ENCODE results near the gene SORCS1.

Gene SORCS1

GRCh38 chr10:106873770-106874603 lies 290.5 kb downstream of the SORCS1 start:
- DNase-seq (ENCODE audit: insufficient read length, low spot score), result no peak
- no peak for TF ChIP-seq POLR2A (IDR thresholded peaks at IDR 0.05; ENCODE audit: low read depth, low read length)
- no peak for FAIRE-seq

GRCh38 chr10:106872176-106872575 lies 292.3 kb downstream of the SORCS1 start:
- no peak for TF ChIP-seq POLR2A (IDR thresholded peaks at IDR 0.05; ENCODE audit: low read depth, low read length)
- FAIRE-seq, result no peak
- no peak for DNase-seq (ENCODE audit: insufficient read length, low spot score)

- no peak for FAIRE-seq
- DNase-seq (ENCODE audit: insufficient read length, low spot score), result no peak
These were observed 298.2 kb downstream of the SORCS1 start for GRCh38 chr10:106866244-106866845.

GRCh38 chr10:106864031-106864430 lies 300.5 kb downstream of the SORCS1 start:
- no peak for DNase-seq (ENCODE audit: insufficient read length, low spot score)
- TF ChIP-seq POLR2A (IDR thresholded peaks at IDR 0.05; ENCODE audit: low read depth, low read length), result no peak
- no peak for FAIRE-seq

More at GRCh38 chr10:106866244-106866845, 298.2 kb downstream of the SORCS1 start:
- no peak for TF ChIP-seq POLR2A (IDR thresholded peaks at IDR 0.05; ENCODE audit: low read depth, low read length)

GRCh38 chr10:106863549-106863948 lies 301.0 kb downstream of the SORCS1 start:
- DNase-seq (ENCODE audit: insufficient read length, low spot score) (no peak), FAIRE-seq (no peak)
- TF ChIP-seq POLR2A (IDR thresholded peaks at IDR 0.05; ENCODE audit: low read depth, low read length), result no peak

- FAIRE-seq (no peak), DNase-seq (ENCODE audit: insufficient read length, low spot score) (no peak)
- no peak for TF ChIP-seq POLR2A (IDR thresholded peaks at IDR 0.05; ENCODE audit: low read depth, low read length)
These were observed 304.4 kb downstream of the SORCS1 start for GRCh38 chr10:106859892-106860652.

- TF ChIP-seq POLR2A (IDR thresholded peaks at IDR 0.05; ENCODE audit: low read depth, low read length), result no peak
- DNase-seq (ENCODE audit: insufficient read length, low spot score) (no peak), FAIRE-seq (no peak)
These were observed 306.8 kb downstream of the SORCS1 start for GRCh38 chr10:106857728-106858127.

- no peak for FAIRE-seq
- no peak for TF ChIP-seq POLR2A (IDR thresholded peaks at IDR 0.05; ENCODE audit: low read depth, low read length)
These were observed 307.3 kb downstream of the SORCS1 start for GRCh38 chr10:106857213-106857612.

GRCh38 chr10:106836933-106837663 lies 327.4 kb downstream of the SORCS1 start:
- TF ChIP-seq POLR2A (IDR thresholded peaks at IDR 0.05; ENCODE audit: low read depth, low read length), result no peak
- no peak for DNase-seq (ENCODE audit: insufficient read length, low spot score)
- FAIRE-seq, result no peak

More at GRCh38 chr10:106857213-106857612, 307.3 kb downstream of the SORCS1 start:
- no peak for DNase-seq (ENCODE audit: insufficient read length, low spot score)

GRCh38 chr10:106832846-106833245 lies 331.7 kb downstream of the SORCS1 start:
- DNase-seq (ENCODE audit: insufficient read length, low spot score), result no peak
- no peak for FAIRE-seq
- no peak for TF ChIP-seq POLR2A (IDR thresholded peaks at IDR 0.05; ENCODE audit: low read depth, low read length)

- no peak for FAIRE-seq
- no peak for TF ChIP-seq POLR2A (IDR thresholded peaks at IDR 0.05; ENCODE audit: low read depth, low read length)
- DNase-seq (ENCODE audit: insufficient read length, low spot score), result no peak
These were observed 334.0 kb downstream of the SORCS1 start for GRCh38 chr10:106830471-106830870.

GRCh38 chr10:106830006-106830405 lies 334.5 kb downstream of the SORCS1 start:
- no peak for FAIRE-seq
- no peak for DNase-seq (ENCODE audit: insufficient read length, low spot score)

GRCh38 chr10:106826716-106827115 lies 337.8 kb downstream of the SORCS1 start:
- FAIRE-seq (no peak), DNase-seq (ENCODE audit: insufficient read length, low spot score) (no peak)
- TF ChIP-seq POLR2A (IDR thresholded peaks at IDR 0.05; ENCODE audit: low read depth, low read length), result no peak

More at GRCh38 chr10:106830006-106830405, 334.5 kb downstream of the SORCS1 start:
- no peak for TF ChIP-seq POLR2A (IDR thresholded peaks at IDR 0.05; ENCODE audit: low read depth, low read length)
